Measurements from ENCODE around the gene MAGEB10. TPM values are rescaled to one million over a fixed set of nuclear protein-coding genes. Genes with fewer than 3 reads are reported as not detected.

The MAGEB10 gene, protein sequence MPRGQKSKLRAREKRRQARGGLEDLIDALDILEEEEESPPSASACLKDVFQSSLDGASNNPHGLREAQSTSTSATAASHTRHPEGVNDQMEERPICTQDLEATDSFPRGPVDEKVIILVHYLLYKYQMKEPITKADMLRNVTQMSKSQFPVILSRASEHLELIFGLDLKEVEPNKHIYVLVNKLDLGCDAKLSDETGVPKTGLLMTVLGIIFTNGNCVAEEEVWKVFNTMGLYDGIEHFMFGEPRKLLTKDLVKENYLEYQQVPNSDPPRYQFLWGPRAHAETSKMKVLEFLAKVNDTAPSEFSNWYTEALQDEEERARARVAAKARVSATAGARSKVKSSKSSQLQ
- total RNA-seq (not detected), polyA plus RNA-seq (not detected)
- long read RNA-seq, donor 1, result 0 reads
- long read RNA-seq, donor 2, result 0 reads
- long read RNA-seq, donor 3, result 0 reads
- long read RNA-seq, donor 4, result 0 reads
- long read RNA-seq, donor 5, result 0 reads

DNA sequence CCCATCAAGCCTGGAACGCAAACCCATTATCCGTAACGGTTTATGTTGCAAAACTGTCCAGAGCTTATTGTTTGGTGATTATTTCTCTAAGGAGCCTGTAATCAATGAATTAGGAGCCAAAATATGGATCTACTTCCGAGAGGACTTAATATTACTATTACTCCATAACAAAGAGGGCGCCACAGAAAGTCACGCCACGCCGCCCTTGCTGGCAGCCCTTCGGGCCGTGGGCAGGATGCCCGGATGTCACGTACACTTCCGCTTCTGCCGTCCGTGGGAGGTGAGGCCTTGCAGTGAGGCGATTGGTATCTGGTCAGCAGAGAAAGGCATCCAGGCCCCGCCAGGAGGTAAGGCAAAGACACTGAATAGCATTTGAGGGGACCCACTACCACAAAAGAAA lies at the start of gene MAGEB10:
Gene MAGEB10, plus strand, starts transcription at position 301 of the 400 bp plus-strand sequence. CDS start 13,317 bp downstream, outside the sequence.
- Histone ChIP-seq H3K9ac (ENCODE audit: insufficient read depth in 1 of 2, low read length in 2 of 2) (no peak within 1 kb of the TSS), H3K9me3 (ENCODE audit: control insufficient read depth in 4 of 4, insufficient read depth in 3 of 4, low read length in 3 of 4) (peaks cover 0 to 4% (median 0%) of the 10 kb centered on the region in 4 donors), H3K4me3 (no peak within 1 kb of the TSS), H3K27ac (ENCODE audit: low read depth in 1 of 2, low read length in 1 of 2) (no peak within 1 kb of the TSS), H3K36me3 (ENCODE audit: control insufficient read depth in 4 of 4, insufficient read depth in 4 of 4, low read length in 4 of 4) (no peaks in the 10 kb centered on the region), H3K4me1 (ENCODE audit: control insufficient read depth in 5 of 5, insufficient read depth in 5 of 5, low read length in 5 of 5) (no peaks in the 10 kb centered on the region), H3K27me3 (ENCODE audit: control insufficient read depth in 3 of 3, insufficient read depth in 3 of 3, low read length in 2 of 3) (peaks cover 0 to 3% (median 0%) of the 10 kb centered on the region in 3 donors)
- no peak for ATAC-seq (ENCODE audit: insufficient read depth, low FRiP score)
- WGBS, 2 donors, result 91 to 94% methylated on average over 17 of the region's 17 CpGs
- no peak for DNase-seq
- TF ChIP-seq, protein P1, sequence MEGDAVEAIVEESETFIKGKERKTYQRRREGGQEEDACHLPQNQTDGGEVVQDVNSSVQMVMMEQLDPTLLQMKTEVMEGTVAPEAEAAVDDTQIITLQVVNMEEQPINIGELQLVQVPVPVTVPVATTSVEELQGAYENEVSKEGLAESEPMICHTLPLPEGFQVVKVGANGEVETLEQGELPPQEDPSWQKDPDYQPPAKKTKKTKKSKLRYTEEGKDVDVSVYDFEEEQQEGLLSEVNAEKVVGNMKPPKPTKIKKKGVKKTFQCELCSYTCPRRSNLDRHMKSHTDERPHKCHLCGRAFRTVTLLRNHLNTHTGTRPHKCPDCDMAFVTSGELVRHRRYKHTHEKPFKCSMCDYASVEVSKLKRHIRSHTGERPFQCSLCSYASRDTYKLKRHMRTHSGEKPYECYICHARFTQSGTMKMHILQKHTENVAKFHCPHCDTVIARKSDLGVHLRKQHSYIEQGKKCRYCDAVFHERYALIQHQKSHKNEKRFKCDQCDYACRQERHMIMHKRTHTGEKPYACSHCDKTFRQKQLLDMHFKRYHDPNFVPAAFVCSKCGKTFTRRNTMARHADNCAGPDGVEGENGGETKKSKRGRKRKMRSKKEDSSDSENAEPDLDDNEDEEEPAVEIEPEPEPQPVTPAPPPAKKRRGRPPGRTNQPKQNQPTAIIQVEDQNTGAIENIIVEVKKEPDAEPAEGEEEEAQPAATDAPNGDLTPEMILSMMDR (IDR thresholded peaks at IDR 0.05; ENCODE audit: control extremely low read depth, extremely low read depth), result no peak

DNA sequence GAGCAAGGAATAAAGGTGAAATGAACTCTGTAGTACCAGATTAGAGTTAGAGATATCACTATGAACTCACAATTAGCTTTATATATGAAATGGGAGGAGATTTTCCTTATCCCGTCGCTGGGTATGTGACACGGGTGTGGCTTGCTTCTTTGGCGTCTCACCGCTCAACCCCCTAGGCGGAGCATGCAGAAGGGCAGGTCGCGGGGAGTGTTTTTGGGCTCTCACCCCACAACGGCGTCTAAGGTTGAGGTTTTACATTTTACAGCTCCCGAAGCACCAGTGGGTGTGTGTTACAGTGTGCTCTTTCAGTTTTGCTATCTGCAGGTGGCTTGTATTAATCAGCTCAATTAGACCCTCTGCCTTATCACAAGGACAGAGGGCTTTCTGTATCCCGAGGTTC lies 42.1 kb upstream of the MAGEB10 start:
- H3K4me1 ChIP-seq (ENCODE audit: control insufficient read depth in 5 of 5, insufficient read depth in 5 of 5, low read length in 5 of 5), result no peaks in the 10 kb centered on the region
- DNase-seq (no peak), ATAC-seq (ENCODE audit: insufficient read depth, low FRiP score) (no peak)
- TF ChIP-seq, protein P1 (IDR thresholded peaks at IDR 0.05; ENCODE audit: control extremely low read depth, extremely low read depth), result no peak
- no peaks in the 10 kb centered on the region for H3K27me3 ChIP-seq (ENCODE audit: control insufficient read depth in 3 of 3, insufficient read depth in 3 of 3, low read length in 2 of 3)
- 76 to 90% methylated on average over 9 to 12 of the region's 12 CpGs for WGBS, 2 donors
- no peaks in the 10 kb centered on the region for H3K36me3 ChIP-seq (ENCODE audit: control insufficient read depth in 4 of 4, insufficient read depth in 4 of 4, low read length in 4 of 4)
- H3K9ac ChIP-seq (ENCODE audit: insufficient read depth in 1 of 2, low read length in 2 of 2), result no peak overlapping the region
- no peak overlapping the region for H3K27ac ChIP-seq (ENCODE audit: low read depth in 1 of 2, low read length in 1 of 2)
- H3K4me3 ChIP-seq, result no peak overlapping the region
- H3K9me3 ChIP-seq (ENCODE audit: control insufficient read depth in 4 of 4, insufficient read depth in 3 of 4, low read length in 3 of 4), result peaks cover 0 to 2% (median 0%) of the 10 kb centered on the region in 4 donors

DNA sequence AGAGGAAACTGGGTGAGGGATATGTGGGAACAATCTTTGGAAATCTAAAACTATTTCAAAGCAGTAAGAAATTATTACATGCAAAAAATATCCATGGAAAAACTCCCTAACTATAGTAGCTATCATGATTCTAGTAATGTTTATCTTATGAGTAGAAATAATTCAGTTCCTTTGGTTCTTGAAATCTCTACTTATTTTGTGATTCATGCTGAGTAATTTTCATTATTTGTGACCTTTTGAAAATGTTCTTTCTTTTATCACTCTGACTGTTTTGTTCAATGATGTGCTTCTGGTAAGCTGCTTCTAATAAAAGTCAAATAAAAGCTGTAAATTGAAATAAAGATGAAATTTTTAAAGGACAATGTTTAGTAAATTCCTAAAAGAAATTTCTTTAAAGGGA lies 40.4 kb upstream of the MAGEB10 start:
- Histone ChIP-seq H3K36me3 (ENCODE audit: control insufficient read depth in 4 of 4, insufficient read depth in 4 of 4, low read length in 4 of 4) (no peaks in the 10 kb centered on the region), H3K27me3 (ENCODE audit: control insufficient read depth in 3 of 3, insufficient read depth in 3 of 3, low read length in 2 of 3) (no peaks in the 10 kb centered on the region), H3K27ac (ENCODE audit: low read depth in 1 of 2, low read length in 1 of 2) (no peak overlapping the region), H3K4me1 (ENCODE audit: control insufficient read depth in 5 of 5, insufficient read depth in 5 of 5, low read length in 5 of 5) (no peaks in the 10 kb centered on the region), H3K4me3 (no peak overlapping the region), H3K9ac (ENCODE audit: insufficient read depth in 1 of 2, low read length in 2 of 2) (no peak overlapping the region), H3K9me3 (ENCODE audit: control insufficient read depth in 4 of 4, insufficient read depth in 3 of 4, low read length in 3 of 4) (peaks cover 0 to 2% (median 0%) of the 10 kb centered on the region in 4 donors)
- TF ChIP-seq, protein P1 (IDR thresholded peaks at IDR 0.05; ENCODE audit: control extremely low read depth, extremely low read depth), result no peak
- ATAC-seq (ENCODE audit: insufficient read depth, low FRiP score) (no peak), DNase-seq (no peak)
